ENCODE results near the gene CAMK2B.

DNA sequence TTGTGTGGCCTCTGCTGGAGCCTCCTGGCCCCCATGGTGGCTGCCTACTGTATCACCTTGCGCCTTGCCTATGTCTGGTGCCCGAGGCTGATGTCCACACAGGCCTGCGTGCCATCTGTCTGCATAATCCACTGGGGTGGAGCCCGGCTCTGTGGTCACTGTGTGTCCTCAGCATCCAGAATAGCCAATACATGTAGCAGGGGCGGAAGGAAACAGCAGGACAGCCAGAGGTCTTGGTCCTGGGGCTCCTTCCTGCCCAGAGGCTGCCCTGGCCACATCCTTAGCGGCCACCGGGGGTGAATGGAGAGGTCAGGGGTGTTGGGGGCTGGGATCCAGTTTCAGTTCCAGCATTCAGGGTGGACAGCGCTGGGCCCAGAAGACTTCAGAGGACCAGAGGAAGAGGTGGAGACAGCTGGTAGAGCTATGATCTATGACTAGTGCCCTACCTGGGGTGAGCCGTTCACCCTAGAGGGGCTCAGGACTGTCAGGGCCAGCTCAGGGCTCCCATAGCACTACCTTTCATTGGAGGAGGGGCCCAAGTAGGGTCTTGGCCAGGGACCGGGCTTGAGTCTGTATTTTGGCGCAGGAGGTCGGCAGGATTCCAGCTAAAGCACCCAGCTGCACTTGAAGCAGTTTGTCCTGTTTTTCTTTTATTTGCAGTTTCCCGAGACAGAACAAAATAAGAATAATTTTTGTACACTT, 108.7 kb downstream of the CAMK2B start:
- TF ChIP-seq CTCF (conservative IDR thresholded peaks at IDR 0.05; ENCODE audit: low read depth in 2 of 2) (no peak), CREB1 (CRISPR knock-in tag; IDR thresholded peaks at IDR 0.05; ENCODE audit: low read depth) (no peak)

Measured in GM23338 (cell line).